Trophoblast cell (in vitro differentiated cells and primary cell): ENCODE data around the gene KLK5.

Experiments
- DNase-seq, 2 donors: peaks; one replicate each; pipeline ENCODE4 v3.0.0-alpha.2; 2016
- H2AFZ ChIP-seq: 2 replicates; pipeline ENCODE4 v1.6.1; 2013; ENCODE audit warnings: low read length, moderate library complexity, mild to moderate bottlenecking; ENCODE audit not compliant: insufficient read depth, poor library complexity
- H2AK5ac ChIP-seq: 2 replicates; pipeline ENCODE4 v1.6.1; 2013; ENCODE audit warnings: mild to moderate bottlenecking, low read length
- H2BK120ac ChIP-seq: 2 replicates; pipeline ENCODE4 v1.6.1; 2013; ENCODE audit warnings: low read length, mild to moderate bottlenecking, moderate library complexity; ENCODE audit not compliant: insufficient read depth, poor library complexity
- H2BK12ac ChIP-seq: 2 replicates; pipeline ENCODE4 v1.6.1; 2013; ENCODE audit warnings: mild to moderate bottlenecking, low read length, moderate library complexity
- H2BK5ac ChIP-seq: 2 replicates; pipeline ENCODE4 v1.6.1; 2013; ENCODE audit warnings: low read length, low read depth, moderate library complexity, mild to moderate bottlenecking; ENCODE audit not compliant: poor library complexity
- H3K14ac ChIP-seq: 2 replicates; pipeline ENCODE4 v1.6.1; 2013; ENCODE audit warnings: mild to moderate bottlenecking, low read length
- H3K18ac ChIP-seq: 2 replicates; pipeline ENCODE4 v1.6.1; 2013; ENCODE audit warnings: mild to moderate bottlenecking, low read length
- H3K23ac ChIP-seq: 2 replicates; pipeline ENCODE4 v1.6.1; 2013; ENCODE audit warnings: low read length
- H3K27ac ChIP-seq: 2 replicates; pipeline ENCODE4 v1.5.1; 2013; ENCODE audit warnings: low read depth, mild to moderate bottlenecking, inconsistent platforms, low read length, moderate library complexity
- H3K27me3 ChIP-seq: 2 replicates; pipeline ENCODE4 v1.6.1; 2013; ENCODE audit warnings: inconsistent platforms, mild to moderate bottlenecking, low read length, moderate library complexity; ENCODE audit not compliant: insufficient read depth
- H3K36me3 ChIP-seq, 2 experiments: 1 replicate in 1 of 2; 2 replicates in 1 of 2; pipeline ENCODE4 v1.6.1; 2013; ENCODE audit warnings: low read length in 2 of 2, mild to moderate bottlenecking in 2 of 2, moderate library complexity in 1 of 2; ENCODE audit not compliant: insufficient read depth in 2 of 2, control insufficient read depth in 1 of 2
- H3K4ac ChIP-seq: 2 replicates; pipeline ENCODE4 v1.6.1; 2013; ENCODE audit warnings: low read depth, mild to moderate bottlenecking, low read length, moderate library complexity
- H3K4me1 ChIP-seq, 2 experiments: 1 replicate in 1 of 2; 2 replicates in 1 of 2; pipeline ENCODE4 v1.6.1; 2013; ENCODE audit warnings: low read length in 2 of 2, mild to moderate bottlenecking in 2 of 2, moderate library complexity in 1 of 2; ENCODE audit not compliant: insufficient read depth in 2 of 2, control insufficient read depth in 1 of 2
- H3K4me2 ChIP-seq: 2 replicates; pipeline ENCODE4 v1.6.1; 2013; ENCODE audit warnings: inconsistent platforms, mild to moderate bottlenecking, low read length, moderate library complexity
- H3K4me3 ChIP-seq: 2 replicates; pipeline ENCODE4 v1.5.1; 2013; ENCODE audit warnings: mild to moderate bottlenecking, low read depth, low read length, inconsistent platforms
- H3K79me1 ChIP-seq: one replicate; pipeline ENCODE4 v1.6.1; 2013; ENCODE audit warnings: low read length
- H3K79me2 ChIP-seq: 2 replicates; pipeline ENCODE4 v1.6.1; 2013; ENCODE audit warnings: low read length, mild to moderate bottlenecking; ENCODE audit not compliant: control insufficient read depth, insufficient read depth, poor library complexity
- H3K9ac ChIP-seq: 2 replicates; pipeline ENCODE4 v1.6.1; 2013; ENCODE audit warnings: mild to moderate bottlenecking, low read length
- H3K9me3 ChIP-seq: 2 replicates; pipeline ENCODE4 v1.6.1; 2013; ENCODE audit warnings: low read depth, mild to moderate bottlenecking, control low read depth, inconsistent platforms, low read length; ENCODE audit not compliant: insufficient read depth
- H4K12ac ChIP-seq: 2 replicates; pipeline ENCODE4 v1.6.1; 2013; ENCODE audit warnings: low read depth, mild to moderate bottlenecking, low read length, moderate library complexity
- H4K8ac ChIP-seq: 2 replicates; pipeline ENCODE4 v1.6.1; 2013; ENCODE audit warnings: low read depth, mild to moderate bottlenecking, low read length, moderate library complexity
- H4K91ac ChIP-seq: one replicate; pipeline ENCODE4 v1.6.1; 2013; ENCODE audit warnings: low read depth, mild to moderate bottlenecking, low read length, moderate library complexity
- WGBS: extraction: QIAGEN DNeasy Blood & Tissue Kit; methylation state at CpG from one replicate; pipeline ENCODE4 v1.1.7; 2013; ENCODE audit warnings: missing lambda C conversion rate; ENCODE audit not compliant: insufficient read length, insufficient coverage; ENCODE audit errors: extremely low coverage; 5-methylcytosine and 5-hydroxymethylcytosine counted together

The KLK5 gene

GRCh38 chr19:50957587-50957986 lies 4.7 kb upstream of the KLK5 start:
- Histone ChIP-seq H4K12ac (no peak overlapping the region), H3K4me2 (no peak overlapping the region), H3K79me2 (no peaks in the 10 kb centered on the region), H3K23ac (no peak overlapping the region), H2BK5ac (no peak overlapping the region), H4K91ac (no peak overlapping the region), H3K4me1 (no peaks in the 10 kb centered on the region), H3K9me3 (no peaks in the 10 kb centered on the region), H3K18ac (no peak overlapping the region), H3K9ac (no peak overlapping the region), H2AK5ac (no peak overlapping the region), H4K8ac (no peak overlapping the region), H3K4ac (no peak overlapping the region), H3K27ac (no peak overlapping the region), H2AFZ (no peak overlapping the region), H3K14ac (no peak overlapping the region), H3K4me3 (no peak overlapping the region), H2BK120ac (no peak overlapping the region), H3K27me3 (no peaks in the 10 kb centered on the region), H3K36me3 (no peaks in the 10 kb centered on the region), H2BK12ac (no peak overlapping the region), H3K79me1 (no peaks in the 10 kb centered on the region)
- DNase-seq, result no peak
- WGBS, result no CpG with 5 or more reads among the region's 8 CpGs

DNA sequence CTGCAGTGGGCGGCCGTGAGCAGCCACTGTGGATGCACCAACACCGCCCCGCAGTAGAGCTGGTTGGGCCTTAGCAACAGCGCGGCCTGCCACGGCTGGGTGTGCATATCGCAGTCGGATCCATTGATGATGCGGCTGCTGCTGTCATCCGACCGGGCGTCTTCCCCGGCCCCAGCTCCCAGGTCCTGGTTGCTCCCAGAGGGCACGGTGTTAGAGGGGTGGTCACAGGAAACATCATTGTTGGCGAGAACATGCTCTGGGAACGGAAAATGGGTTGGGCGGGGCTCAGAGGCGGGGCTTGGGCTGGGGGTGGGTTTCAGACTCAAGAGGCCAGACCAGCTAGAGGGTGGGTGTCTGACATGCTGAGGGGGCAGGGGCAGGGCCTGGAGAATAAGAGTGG lies 3.0 kb downstream of the KLK5 start:
- H3K9ac ChIP-seq, result no peak overlapping the region
- no peaks in the 10 kb centered on the region for H3K79me1 ChIP-seq
- H4K91ac ChIP-seq, result no peak overlapping the region
- peaks cover 6% of the 10 kb centered on the region for H3K9me3 ChIP-seq
- DNase-seq, result no peak
- no peak overlapping the region for H3K18ac ChIP-seq
- no peaks in the 10 kb centered on the region for H3K4me1 ChIP-seq
- H3K27ac ChIP-seq, result no peak overlapping the region
- no peak overlapping the region for H2BK12ac ChIP-seq
- no peak overlapping the region for H2BK5ac ChIP-seq
- H3K36me3 ChIP-seq, result no peaks in the 10 kb centered on the region
- H4K8ac ChIP-seq, result no peak overlapping the region
- no peak overlapping the region for H2BK120ac ChIP-seq
- no peak overlapping the region for H3K14ac ChIP-seq
- H2AFZ ChIP-seq, result no peak overlapping the region
- no peak overlapping the region for H2AK5ac ChIP-seq
- no CpG with 5 or more reads among the region's 19 CpGs for WGBS
- no peak overlapping the region for H3K4me3 ChIP-seq
- H3K79me2 ChIP-seq, result no peaks in the 10 kb centered on the region
- H3K27me3 ChIP-seq, result no peaks in the 10 kb centered on the region
- no peak overlapping the region for H3K23ac ChIP-seq
- H3K4me2 ChIP-seq, result no peak overlapping the region
- H4K12ac ChIP-seq, result no peak overlapping the region
- H3K4ac ChIP-seq, result no peak overlapping the region

GRCh38 chr19:50947123-50947522 lies 5.7 kb downstream of the KLK5 start:
- Histone ChIP-seq H3K4me1 (peaks cover 0 to 3% of the 10 kb centered on the region in 2 experiments), H2AFZ (no peak overlapping the region), H4K8ac (no peak overlapping the region), H4K91ac (no peak overlapping the region), H3K23ac (no peak overlapping the region), H2AK5ac (no peak overlapping the region), H3K79me2 (no peaks in the 10 kb centered on the region), H4K12ac (no peak overlapping the region), H3K4me3 (no peak overlapping the region), H3K27me3 (no peaks in the 10 kb centered on the region), H3K14ac (no peak overlapping the region), H3K4ac (no peak overlapping the region), H3K36me3 (no peaks in the 10 kb centered on the region), H2BK120ac (no peak overlapping the region), H3K79me1 (no peaks in the 10 kb centered on the region), H3K9ac (peak overlapping the region; percentile 47), H3K27ac (no peak overlapping the region), H3K9me3 (peaks cover 5% of the 10 kb centered on the region), H2BK12ac (no peak overlapping the region), H3K18ac (no peak overlapping the region), H3K4me2 (no peak overlapping the region), H2BK5ac (no peak overlapping the region)
- WGBS, result no CpG with 5 or more reads among the region's 4 CpGs
- DNase-seq, result no peak

- Histone ChIP-seq H3K27ac (no peak overlapping the region), H3K18ac (no peak overlapping the region), H3K79me2 (no peaks in the 10 kb centered on the region), H2BK120ac (no peak overlapping the region), H3K4me2 (no peak overlapping the region), H3K4me1 (peaks cover 0 to 3% of the 10 kb centered on the region in 2 experiments), H2AK5ac (no peak overlapping the region), H3K36me3 (no peaks in the 10 kb centered on the region), H2BK5ac (no peak overlapping the region), H3K4ac (no peak overlapping the region), H3K79me1 (no peaks in the 10 kb centered on the region), H2BK12ac (no peak overlapping the region), H4K8ac (no peak overlapping the region), H3K27me3 (no peaks in the 10 kb centered on the region), H3K4me3 (no peak overlapping the region), H3K9me3 (no peaks in the 10 kb centered on the region), H3K14ac (no peak overlapping the region), H3K23ac (no peak overlapping the region), H2AFZ (no peak overlapping the region), H4K12ac (no peak overlapping the region), H4K91ac (no peak overlapping the region), H3K9ac (no peak overlapping the region)
- WGBS, result no CpG with 5 or more reads among the region's 4 CpGs
- DNase-seq, result no peak
Observed at GRCh38 chr19:50944795-50945194, 8.0 kb downstream of the KLK5 start.
